ENCODE data around the gene RNF34.

GRCh38 chr12:121423682-121424623, 24.0 kb downstream of the RNF34 start:
- TF ChIP-seq RAD21 (IDR thresholded peaks at IDR 0.05 in 1 of 2, conservative IDR thresholded peaks at IDR 0.05 in 1 of 2; ENCODE audit: low read depth in 2 of 2, low read length in 2 of 2) (no peak), CTCF (IDR thresholded peaks at IDR 0.05; ENCODE audit: control extremely low read depth in 1 of 3, insufficient read depth in 1 of 3, low read depth in 1 of 3, low read length in 3 of 3) (no peak), POLR2A (IDR thresholded peaks at IDR 0.05; ENCODE audit: control extremely low read depth in 1 of 2, low read depth in 2 of 2, low read length in 2 of 2) (peak in 1 of 2 experiments; percentile 0; a peak in 1 of 3 replicates)
